Measurements from ENCODE around the gene CACFD1. TPM values are rescaled to one million over a fixed set of nuclear protein-coding genes. Genes with fewer than 3 reads are reported as not detected.

Gene CACFD1
- total RNA-seq = 27.2 TPM

GRCh38 chr9:133459476-133460404, at the start of gene CACFD1:
CACFD1 (plus strand) TSS chr9:133459978; CDS start chr9:133460067, 89 bp downstream.

GRCh38 chr9:133417541-133418461, 42.0 kb upstream of the CACFD1 start, which contains the start of gene REXO4:
REXO4 (minus strand) TSS chr9:133418010; CDS start chr9:133417844, 166 bp downstream.

GRCh38 chr9:133421615-133422542, 37.9 kb upstream of the CACFD1 start, which contains the start of gene ADAMTS13:
ADAMTS13 (plus strand) TSS chr9:133422367; CDS start chr9:133422444, 77 bp downstream.

GRCh38 chr9:133478851-133479711, 19.3 kb downstream of the CACFD1 start, which contains the start of gene SLC2A6:
SLC2A6 (minus strand) TSS chr9:133479099; CDS start chr9:133479059, 40 bp downstream.

Other genes with a start within 250 kb of the CACFD1 start
- not detected for gene ABO, start 184.8 kb upstream of the CACFD1 start, total RNA-seq
- 17.5 TPM for gene SURF6, start 123.8 kb upstream of the CACFD1 start, total RNA-seq
- 34.4 TPM for gene MED22, start 111.8 kb upstream of the CACFD1 start, total RNA-seq
- gene RPL7A, start 111.8 kb upstream of the CACFD1 start, total RNA-seq = 912 TPM
- gene SURF1, start 103.5 kb upstream of the CACFD1 start, total RNA-seq = 10.6 TPM
- 14.1 TPM for gene SURF2, start 103.4 kb upstream of the CACFD1 start, total RNA-seq
- 66.4 TPM for gene SURF4, start 83.9 kb upstream of the CACFD1 start, total RNA-seq
- 1.6 TPM for gene STKLD1, start 83.6 kb upstream of the CACFD1 start, total RNA-seq
- gene REXO4, start 42.0 kb upstream of the CACFD1 start, total RNA-seq = 14.7 TPM
- gene ADAMTS13, start 37.6 kb upstream of the CACFD1 start, total RNA-seq = 2.5 TPM
- 17.2 TPM for gene SLC2A6, start 19.1 kb downstream of the CACFD1 start, total RNA-seq
- gene MYMK, start 65.0 kb downstream of the CACFD1 start, total RNA-seq = not detected
- gene ADAMTSL2, start 74.7 kb downstream of the CACFD1 start, total RNA-seq = 3.8 TPM
- gene FAM163B, start 149.4 kb downstream of the CACFD1 start, total RNA-seq = 17.2 TPM
- not detected for gene DBH, start 176.4 kb downstream of the CACFD1 start, total RNA-seq

All from parietal lobe (tissue), 1 donor.